Neural progenitor cell (in vitro differentiated cells): ENCODE results near the gene CPT1B. TPM values are rescaled to one million over a fixed set of nuclear protein-coding genes. Genes with fewer than 3 reads are reported as not detected.

Experiments used
- DNase-seq: peaks from one replicate; pipeline ENCODE4 v3.0.0-alpha.2; 2016; ENCODE audit warnings: low spot score
- H2AFZ ChIP-seq: fragments of 200-600 bp; sonication (generic); replicated peaks from 2 replicates; pipeline ENCODE4 v1.6.1; 2016; ENCODE audit warnings: antibody characterized with exemption
- H3F3A ChIP-seq: fragments of 200-600 bp; sonication (generic); 2 replicates; pipeline ENCODE4 v1.6.1; 2016; ENCODE audit warnings: antibody characterized with exemption, low read depth
- H3K27ac ChIP-seq: fragments of 200-600 bp; sonication (generic); 2 replicates; pipeline ENCODE4 v1.5.1; 2016; ENCODE audit warnings: mild to moderate bottlenecking
- H3K27me3 ChIP-seq: fragments of 200-600 bp; sonication (generic); 2 replicates; pipeline ENCODE4 v1.6.1; 2016; ENCODE audit warnings: mild to moderate bottlenecking, moderate library complexity
- H3K36me3 ChIP-seq: fragments of 200-600 bp; sonication (generic); 2 replicates; pipeline ENCODE4 v1.5.1; 2016
- H3K4me1 ChIP-seq: fragments of 200-600 bp; sonication (generic); 2 replicates; pipeline ENCODE4 v1.6.1; 2016; ENCODE audit warnings: mixed run types
- H3K4me2 ChIP-seq: fragments of 200-600 bp; sonication (generic); 2 replicates; pipeline ENCODE4 v1.6.1; 2016
- H3K4me3 ChIP-seq: fragments of 200-600 bp; sonication (generic); 2 replicates; pipeline ENCODE4 v1.5.1; 2016
- H3K79me2 ChIP-seq: fragments of 200-600 bp; sonication (generic); 2 replicates; pipeline ENCODE4 v1.6.1; 2016; ENCODE audit warnings: low read depth
- H3K9ac ChIP-seq: fragments of 200-600 bp; sonication (generic); 2 replicates; pipeline ENCODE4 v1.6.1; 2016
- H3K9me3 ChIP-seq: fragments of 200-600 bp; sonication (generic); 2 replicates; pipeline ENCODE4 v1.5.1; 2016; ENCODE audit warnings: low read depth
- H4K20me1 ChIP-seq: fragments of 200-600 bp; sonication (generic); 2 replicates; pipeline ENCODE4 v1.6.1; 2016; ENCODE audit warnings: low read depth
- H3K27ac Mint-ChIP-seq: 3 replicates; pipeline ENCODE4 v1.8.0; 2021; ENCODE audit warnings: mixed read lengths
- H3K27me3 Mint-ChIP-seq: 2 replicates; pipeline ENCODE4 v1.8.0; 2022; ENCODE audit warnings: low read depth, mild to moderate bottlenecking, inconsistent platforms, moderate library complexity, mixed read lengths; ENCODE audit not compliant: insufficient read depth
- H3K36me3 Mint-ChIP-seq: 3 replicates; pipeline ENCODE4 v1.8.0; 2021; ENCODE audit warnings: mixed read lengths
- H3K4me1 Mint-ChIP-seq: 3 replicates; pipeline ENCODE4 v1.8.0; 2021; ENCODE audit warnings: mixed read lengths
- H3K4me3 Mint-ChIP-seq: 3 replicates; pipeline ENCODE4 v1.8.0; 2021; ENCODE audit warnings: mild to moderate bottlenecking, moderate library complexity, mixed read lengths
- H3K9me3 Mint-ChIP-seq: 3 replicates; pipeline ENCODE4 v1.8.0; 2020; ENCODE audit warnings: mixed read lengths
- CTCF ChIP-seq: fragments of 200-600 bp; sonication (generic); IDR thresholded peaks from 2 replicates; pipeline ENCODE4 v1.5.1; 2017; ENCODE audit warnings: antibody characterized with exemption, mild to moderate bottlenecking
- EZH2 ChIP-seq: fragments of 200-600 bp; sonication (generic); IDR thresholded peaks from 2 replicates; pipeline ENCODE4 v1.6.1; 2017; ENCODE audit warnings: antibody characterized with exemption, mild to moderate bottlenecking, moderate library complexity
- EZH2phosphoT487 ChIP-seq: fragments of 200-600 bp; sonication (generic); IDR thresholded peaks from 2 replicates; pipeline ENCODE4 v1.6.1; 2017; ENCODE audit warnings: antibody characterized with exemption
- total RNA-seq: library from RNA; depleted of rRNA; stranded (reverse); fragments of >200 nt; gene quantifications from 2 replicates; pipeline ENCODE4 v1.2.3, GENCODE V29; 2015; ENCODE audit warnings: low replicate concordance

The CPT1B gene
- total RNA-seq, 1 donor from 2014 or later: 33.9 TPM

GRCh38 chr22:50622723-50623327 lies 44.6 kb upstream of the CPT1B start:
- Histone ChIP-seq H3K4me2 (no peak overlapping the region), H3K36me3 (no peaks in the 10 kb centered on the region), H3K79me2 (no peaks in the 10 kb centered on the region), H3K4me1 (peaks cover 20% of the 10 kb centered on the region), H2AFZ (no peak overlapping the region), H3K27ac (no peak overlapping the region), H3K9ac (no peak overlapping the region), H3K27me3 (peaks cover 22% of the 10 kb centered on the region), H3K4me3 (no peak overlapping the region), H3F3A (peaks cover 27% of the 10 kb centered on the region), H4K20me1 (peaks cover 4% of the 10 kb centered on the region), H3K9me3 (no peaks in the 10 kb centered on the region)
- H3K9me3 Mint-ChIP-seq: no peaks in the 10 kb centered on the region
- H3K27me3 Mint-ChIP-seq: peaks cover 5% of the 10 kb centered on the region
- DNase-seq: no peak
- H3K4me1 Mint-ChIP-seq: peaks cover 28% of the 10 kb centered on the region
- no peak overlapping the region for H3K27ac Mint-ChIP-seq
- no peak for TF ChIP-seq EZH2phosphoT487
- no peaks in the 10 kb centered on the region for H3K36me3 Mint-ChIP-seq
- peak overlapping the region; percentile 52 for H3K4me3 Mint-ChIP-seq

GRCh38 chr22:50621948-50622722 lies 43.9 kb upstream of the CPT1B start:
- peak overlapping the region; percentile 33 for H3K4me3 ChIP-seq
- peak overlapping the region; percentile 6 for H3K27ac Mint-ChIP-seq
- H3K36me3 Mint-ChIP-seq: no peaks in the 10 kb centered on the region
- peaks cover 5% of the 10 kb centered on the region for H3K27me3 Mint-ChIP-seq
- DNase-seq: peak; percentile 63
- H3K36me3 ChIP-seq: no peaks in the 10 kb centered on the region
- H3K4me1 Mint-ChIP-seq: peaks cover 28% of the 10 kb centered on the region
- H3K9me3 ChIP-seq: no peaks in the 10 kb centered on the region
- H3F3A ChIP-seq: peaks cover 20% of the 10 kb centered on the region
- H3K27ac ChIP-seq: no peak overlapping the region
- peaks cover 20% of the 10 kb centered on the region for H3K4me1 ChIP-seq
- peaks cover 22% of the 10 kb centered on the region for H3K27me3 ChIP-seq
- H3K79me2 ChIP-seq: no peaks in the 10 kb centered on the region
- H4K20me1 ChIP-seq: peaks cover 1% of the 10 kb centered on the region
- TF ChIP-seq EZH2phosphoT487: no peak
- peak; percentile 45 for TF ChIP-seq CTCF
- H2AFZ ChIP-seq: no peak overlapping the region
- no peak overlapping the region for H3K9ac ChIP-seq
- peak overlapping the region; percentile 49 for H3K4me3 Mint-ChIP-seq
- peak overlapping the region; percentile 64 for H3K4me2 ChIP-seq
- peaks cover 1% of the 10 kb centered on the region for H3K9me3 Mint-ChIP-seq

- H3K4me3 Mint-ChIP-seq: peak overlapping the region; percentile 77
- Histone ChIP-seq H3K4me3 (peak overlapping the region; percentile 33), H3K4me1 (peaks cover 20% of the 10 kb centered on the region), H3K9ac (no peak overlapping the region), H3K4me2 (peak overlapping the region; percentile 64), H2AFZ (no peak overlapping the region), H3F3A (peaks cover 19% of the 10 kb centered on the region), H3K27me3 (peaks cover 22% of the 10 kb centered on the region), H3K79me2 (no peaks in the 10 kb centered on the region), H3K27ac (no peak overlapping the region), H3K36me3 (no peaks in the 10 kb centered on the region), H4K20me1 (no peaks in the 10 kb centered on the region), H3K9me3 (no peaks in the 10 kb centered on the region)
- peaks cover 5% of the 10 kb centered on the region for H3K27me3 Mint-ChIP-seq
- no peaks in the 10 kb centered on the region for H3K36me3 Mint-ChIP-seq
- DNase-seq: no peak
- no peak overlapping the region for H3K27ac Mint-ChIP-seq
- no peak for TF ChIP-seq EZH2phosphoT487
- TF ChIP-seq EZH2: no peak
- no peak for TF ChIP-seq CTCF
- H3K4me1 Mint-ChIP-seq: peaks cover 28% of the 10 kb centered on the region
- peaks cover 1% of the 10 kb centered on the region for H3K9me3 Mint-ChIP-seq
These were observed 43.2 kb upstream of the CPT1B start for GRCh38 chr22:50621356-50621880.
